ENCODE data around the gene CLRN3. TPM values are rescaled to one million over a fixed set of nuclear protein-coding genes. Genes with fewer than 3 reads are reported as not detected.

The CLRN3 gene
- total RNA-seq, 1 donor from 2014 or later = not detected

DNA sequence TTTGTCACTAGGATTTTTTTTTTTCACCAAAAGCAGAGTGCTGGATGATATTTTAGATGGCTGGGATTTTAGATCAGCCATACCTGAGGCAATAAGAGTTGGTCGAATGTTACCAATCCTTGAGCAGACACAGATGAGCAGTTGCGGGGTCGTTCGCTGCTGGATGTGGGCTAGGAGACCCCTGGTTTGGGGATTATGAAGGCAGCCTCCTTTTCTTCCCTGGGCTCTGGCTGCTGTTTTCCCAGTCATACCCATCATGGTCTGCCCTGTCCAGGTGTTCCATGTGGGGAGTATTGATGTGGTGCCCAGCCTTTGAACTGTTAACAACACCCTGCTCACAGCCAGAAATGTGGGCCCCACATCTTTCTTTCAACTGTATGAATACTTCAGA, 19.1 kb upstream of the CLRN3 start:
- Mint-ChIP-seq H3K36me3 (ENCODE audit: low read depth) (no peaks in the 10 kb centered on the region), H3K27me3 (peaks cover 26% of the 10 kb centered on the region), H3K4me1 (no peaks in the 10 kb centered on the region), H3K4me3 (no peak overlapping the region), H3K27ac (no peak overlapping the region), H3K9me3 (no peaks in the 10 kb centered on the region)
- POLR2A ChIA-PET = no interaction called here
- TF ChIP-seq, protein P1, sequence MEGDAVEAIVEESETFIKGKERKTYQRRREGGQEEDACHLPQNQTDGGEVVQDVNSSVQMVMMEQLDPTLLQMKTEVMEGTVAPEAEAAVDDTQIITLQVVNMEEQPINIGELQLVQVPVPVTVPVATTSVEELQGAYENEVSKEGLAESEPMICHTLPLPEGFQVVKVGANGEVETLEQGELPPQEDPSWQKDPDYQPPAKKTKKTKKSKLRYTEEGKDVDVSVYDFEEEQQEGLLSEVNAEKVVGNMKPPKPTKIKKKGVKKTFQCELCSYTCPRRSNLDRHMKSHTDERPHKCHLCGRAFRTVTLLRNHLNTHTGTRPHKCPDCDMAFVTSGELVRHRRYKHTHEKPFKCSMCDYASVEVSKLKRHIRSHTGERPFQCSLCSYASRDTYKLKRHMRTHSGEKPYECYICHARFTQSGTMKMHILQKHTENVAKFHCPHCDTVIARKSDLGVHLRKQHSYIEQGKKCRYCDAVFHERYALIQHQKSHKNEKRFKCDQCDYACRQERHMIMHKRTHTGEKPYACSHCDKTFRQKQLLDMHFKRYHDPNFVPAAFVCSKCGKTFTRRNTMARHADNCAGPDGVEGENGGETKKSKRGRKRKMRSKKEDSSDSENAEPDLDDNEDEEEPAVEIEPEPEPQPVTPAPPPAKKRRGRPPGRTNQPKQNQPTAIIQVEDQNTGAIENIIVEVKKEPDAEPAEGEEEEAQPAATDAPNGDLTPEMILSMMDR (IDR thresholded peaks at IDR 0.05) = no peak
- intact Hi-C loops (cut with micrococcal nuclease) = no loop called here
- DNase-seq (no peak), ATAC-seq (ENCODE audit: low read depth) (no peak)
- CTCF ChIA-PET = no interaction called here

DNA sequence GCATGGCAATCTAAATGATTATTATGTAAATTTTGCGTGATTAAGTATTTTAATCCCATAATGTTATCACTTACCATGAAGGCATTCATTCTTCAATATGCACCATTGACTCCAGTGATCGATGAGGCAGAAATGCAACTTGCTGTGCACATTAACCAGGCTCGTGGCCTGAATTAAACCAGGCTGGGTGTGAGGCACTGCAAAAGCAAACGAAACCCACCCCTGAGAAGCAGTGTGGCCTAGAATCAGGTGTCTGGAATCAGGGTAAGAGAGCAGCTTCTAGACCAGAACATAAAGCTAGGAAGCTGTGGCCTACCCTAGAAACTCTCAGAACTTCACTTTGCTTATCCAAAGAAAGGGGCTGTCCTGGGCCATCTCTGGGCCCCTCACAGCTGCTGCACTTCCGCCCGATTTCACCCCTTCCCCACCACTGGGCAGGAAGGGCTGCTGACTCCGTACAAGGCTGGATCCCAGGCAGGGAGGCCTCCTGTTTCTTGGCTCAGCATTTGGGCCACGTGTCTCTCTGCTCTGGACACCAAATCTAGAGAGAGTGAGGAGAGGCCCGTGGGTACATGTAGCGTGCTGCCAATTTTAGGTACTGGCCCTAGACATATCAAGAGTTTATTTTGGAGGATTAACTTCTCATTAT, 18.6 kb upstream of the CLRN3 start:
- Mint-ChIP-seq H3K27me3 (peaks cover 30% of the 10 kb centered on the region), H3K4me3 (no peak overlapping the region), H3K27ac (no peak overlapping the region), H3K4me1 (no peaks in the 10 kb centered on the region), H3K9me3 (no peaks in the 10 kb centered on the region), H3K36me3 (ENCODE audit: low read depth) (no peaks in the 10 kb centered on the region)
- ChIA-PET POLR2A (no interaction called here), CTCF (no interaction called here)
- no peak for DNase-seq
- ATAC-seq (ENCODE audit: low read depth) = no peak
- intact Hi-C loops (cut with micrococcal nuclease) = no loop called here
- TF ChIP-seq, protein P1 (IDR thresholded peaks at IDR 0.05) = no peak

DNA sequence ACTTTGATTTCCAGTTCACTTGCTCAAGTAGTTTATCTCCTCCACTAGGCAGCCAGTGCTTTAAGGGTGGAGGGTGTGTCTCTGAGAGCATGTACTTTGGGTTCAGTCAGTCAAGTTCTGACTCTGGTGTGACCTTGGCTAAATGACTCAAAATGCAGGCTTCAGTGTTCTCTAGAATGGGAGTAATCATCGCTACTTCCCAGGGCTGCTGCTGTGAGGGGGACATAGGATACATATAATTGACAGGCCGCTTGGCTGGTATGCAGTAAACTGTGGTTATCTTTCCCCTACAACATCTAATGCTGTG, 17.7 kb upstream of the CLRN3 start:
- intact Hi-C loops (cut with micrococcal nuclease) = no loop called here
- CTCF ChIA-PET = interaction anchor here (3.1 kb wide), 1 partner anchor 159 kb away, joined by 12 read pairs; no protein-coding TSS in a partner anchor

DNA sequence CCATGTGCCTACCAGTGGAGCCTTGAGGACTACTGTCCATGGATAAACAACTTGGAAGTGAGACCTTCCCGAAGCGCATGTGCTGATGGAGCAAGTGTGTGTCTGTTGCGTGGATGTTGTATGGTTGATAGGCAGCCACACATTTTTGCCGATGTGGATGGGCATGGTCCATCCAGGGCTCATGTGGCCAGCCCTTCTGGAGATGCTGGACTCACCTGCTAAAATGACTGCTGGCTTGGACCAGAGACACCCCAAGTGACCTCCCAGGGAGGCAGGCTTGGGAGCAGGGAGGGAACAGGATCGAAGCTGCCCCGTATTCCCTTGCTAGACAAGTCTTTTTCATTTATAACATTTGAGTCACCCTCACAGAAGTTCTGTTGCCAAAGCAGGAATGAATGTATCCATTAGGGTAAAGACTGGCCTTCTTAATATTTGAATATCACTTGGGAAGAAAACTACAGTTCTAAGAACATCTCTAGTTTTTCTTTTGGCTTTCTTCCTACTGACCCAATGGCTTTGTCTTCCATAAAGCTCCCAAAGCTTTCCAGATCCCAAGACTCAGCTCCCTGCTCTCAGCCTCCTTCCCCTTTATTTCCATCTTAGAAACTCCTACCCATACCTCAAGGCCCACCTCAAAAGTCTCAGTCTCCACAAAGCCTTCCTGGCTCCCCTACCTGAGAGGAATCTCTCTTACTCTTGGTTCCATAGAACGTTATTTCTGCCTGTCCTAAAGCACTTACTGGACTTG, 17.1 kb upstream of the CLRN3 start:
- no peak overlapping the region for H3K27ac Mint-ChIP-seq
- intact Hi-C loops (cut with micrococcal nuclease) = no loop called here
- TF ChIP-seq, protein P1 (IDR thresholded peaks at IDR 0.05) = no peak

More for the DNA sequence above, 17.7 kb upstream of the CLRN3 start:
- Mint-ChIP-seq H3K27ac (no peak overlapping the region), H3K27me3 (peaks cover 34% of the 10 kb centered on the region), H3K4me3 (no peak overlapping the region), H3K4me1 (no peaks in the 10 kb centered on the region), H3K9me3 (no peaks in the 10 kb centered on the region), H3K36me3 (ENCODE audit: low read depth) (no peaks in the 10 kb centered on the region)
- POLR2A ChIA-PET = no interaction called here
- TF ChIP-seq, protein P1 (IDR thresholded peaks at IDR 0.05) = no peak
- no peak for DNase-seq
- no peak for ATAC-seq (ENCODE audit: low read depth)

DNA sequence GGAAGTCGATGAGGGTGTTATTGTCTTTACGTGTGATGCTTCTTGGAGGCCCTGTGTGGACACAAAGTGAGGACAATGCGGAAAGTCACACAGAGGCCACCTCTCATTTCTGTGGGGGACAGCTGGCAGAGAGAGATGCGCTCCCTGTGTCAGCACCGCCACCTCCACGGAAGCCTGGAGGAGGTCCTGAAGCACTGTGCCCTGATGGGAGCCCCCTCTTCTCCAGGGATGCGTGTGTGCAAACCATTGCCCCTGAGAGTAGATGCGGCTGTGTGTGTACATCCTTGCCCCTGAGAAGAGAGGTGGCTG, 16.2 kb upstream of the CLRN3 start:
- POLR2A ChIA-PET = no interaction called here
- TF ChIP-seq, protein P1 (IDR thresholded peaks at IDR 0.05) = no peak
- no peak for DNase-seq
- no peaks in the 10 kb centered on the region for H3K36me3 Mint-ChIP-seq (ENCODE audit: low read depth)
- H3K4me1 Mint-ChIP-seq = no peaks in the 10 kb centered on the region
- no peak overlapping the region for H3K4me3 Mint-ChIP-seq
- ATAC-seq (ENCODE audit: low read depth) = no peak
- no peak overlapping the region for H3K27ac Mint-ChIP-seq
- H3K27me3 Mint-ChIP-seq = peaks cover 40% of the 10 kb centered on the region
- no peaks in the 10 kb centered on the region for H3K9me3 Mint-ChIP-seq
- intact Hi-C loops (cut with micrococcal nuclease) = no loop called here
- CTCF ChIA-PET = interaction anchor here (0.9 to 3.1 kb wide), 2 partner anchors 103 to 160 kb away, joined by 3 to 12 read pairs; no protein-coding TSS in a partner anchor

More for the DNA sequence above, 17.1 kb upstream of the CLRN3 start:
- ChIA-PET CTCF (interaction anchor here (3.1 kb wide), 1 partner anchor 159 kb away, joined by 12 read pairs; no protein-coding TSS in a partner anchor), POLR2A (no interaction called here)
- no peaks in the 10 kb centered on the region for H3K4me1 Mint-ChIP-seq
- H3K27me3 Mint-ChIP-seq = peaks cover 38% of the 10 kb centered on the region
- no peak overlapping the region for H3K4me3 Mint-ChIP-seq
- no peak for ATAC-seq (ENCODE audit: low read depth)
- H3K36me3 Mint-ChIP-seq (ENCODE audit: low read depth) = no peaks in the 10 kb centered on the region
- no peak for DNase-seq
- H3K9me3 Mint-ChIP-seq = no peaks in the 10 kb centered on the region

All from activated B cell treated with CpG ODN at 0.5 μM for 24 hours (primary cell).